ENCODE data around the gene ABHD16B. TPM values are rescaled to one million over a fixed set of nuclear protein-coding genes. Genes with fewer than 3 reads are reported as not detected.

The ABHD16B gene
- total RNA-seq, 1 experiment from 2014 or later, result not detected

- peak; percentile 89 for DNase-seq
- Histone ChIP-seq H3K4me3 (ENCODE audit: insufficient read depth, low read depth, low read length) (peak overlapping the region; percentile 35), H3K27me3 (ENCODE audit: control insufficient read depth, insufficient read depth, low read length) (peaks cover 2% of the 10 kb centered on the region; the same call in 1 of the 2 replicates), H3K36me3 (replicated peaks; ENCODE audit: control insufficient read depth, insufficient read depth, low read length) (no peaks in the 10 kb centered on the region)
Measured at GRCh38 chr20:63855363-63856097, 5.8 kb upstream of the ABHD16B start.

- peak overlapping the region; percentile 12; the same call in 1 of the 2 replicates for H3K4me3 ChIP-seq (ENCODE audit: insufficient read depth, low read depth, low read length)
- DNase-seq, result peak; percentile 90
- peaks cover under 1% of the 10 kb centered on the region for H3K36me3 ChIP-seq (replicated peaks; ENCODE audit: control insufficient read depth, insufficient read depth, low read length)
- H3K27me3 ChIP-seq (ENCODE audit: control insufficient read depth, insufficient read depth, low read length), result peaks cover 2% of the 10 kb centered on the region; the same call in 1 of the 2 replicates
Measured at GRCh38 chr20:63856098-63856511, 5.2 kb upstream of the ABHD16B start.

GRCh38 chr20:63857764-63858392 is 3.4 kb upstream of the ABHD16B start:
- Histone ChIP-seq H3K27me3 (ENCODE audit: control insufficient read depth, insufficient read depth, low read length) (peaks cover 2% of the 10 kb centered on the region; the same call in 1 of the 2 replicates), H3K36me3 (replicated peaks; ENCODE audit: control insufficient read depth, insufficient read depth, low read length) (peaks cover 1% of the 10 kb centered on the region), H3K4me3 (ENCODE audit: insufficient read depth, low read depth, low read length) (no peak overlapping the region)
- no peak for DNase-seq

- Histone ChIP-seq H3K36me3 (replicated peaks; ENCODE audit: control insufficient read depth, insufficient read depth, low read length) (peaks cover 5% of the 10 kb centered on the region), H3K27me3 (ENCODE audit: control insufficient read depth, insufficient read depth, low read length) (peaks cover 2% of the 10 kb centered on the region; the same call in 1 of the 2 replicates), H3K4me3 (ENCODE audit: insufficient read depth, low read depth, low read length) (peak overlapping the region; percentile 15; the same call in 1 of the 2 replicates)
- DNase-seq, result peak; percentile 89
Measured at GRCh38 chr20:63858393-63859165, 2.7 kb upstream of the ABHD16B start.

GRCh38 chr20:63859166-63859699 is 2.1 kb upstream of the ABHD16B start:
- H3K4me3 ChIP-seq (ENCODE audit: insufficient read depth, low read depth, low read length), result no peak overlapping the region
- no peak for DNase-seq
- H3K27me3 ChIP-seq (ENCODE audit: control insufficient read depth, insufficient read depth, low read length), result peaks cover 2% of the 10 kb centered on the region; the same call in 1 of the 2 replicates
- peaks cover 5% of the 10 kb centered on the region for H3K36me3 ChIP-seq (replicated peaks; ENCODE audit: control insufficient read depth, insufficient read depth, low read length)

- peak; percentile 78 for DNase-seq
- Histone ChIP-seq H3K27me3 (ENCODE audit: control insufficient read depth, insufficient read depth, low read length) (peaks cover 2% of the 10 kb centered on the region; the same call in 1 of the 2 replicates), H3K36me3 (replicated peaks; ENCODE audit: control insufficient read depth, insufficient read depth, low read length) (peaks cover 5% of the 10 kb centered on the region), H3K4me3 (ENCODE audit: insufficient read depth, low read depth, low read length) (no peak overlapping the region)
Measured at GRCh38 chr20:63860325-63861051, 810 bp upstream of the ABHD16B start.

GRCh38 chr20:63861981-63862901 is 943 bp downstream of the ABHD16B start:
- no peak overlapping the region for H3K4me3 ChIP-seq (ENCODE audit: insufficient read depth, low read depth, low read length)
- peaks cover 5% of the 10 kb centered on the region for H3K36me3 ChIP-seq (replicated peaks; ENCODE audit: control insufficient read depth, insufficient read depth, low read length)
- no peaks in the 10 kb centered on the region for H3K27me3 ChIP-seq (ENCODE audit: control insufficient read depth, insufficient read depth, low read length)
- DNase-seq, result no peak

- Histone ChIP-seq H3K4me3 (ENCODE audit: insufficient read depth, low read depth, low read length) (no peak overlapping the region), H3K27me3 (ENCODE audit: control insufficient read depth, insufficient read depth, low read length) (no peaks in the 10 kb centered on the region), H3K36me3 (replicated peaks; ENCODE audit: control insufficient read depth, insufficient read depth, low read length) (peaks cover 5% of the 10 kb centered on the region)
- no peak for DNase-seq
Measured at GRCh38 chr20:63863021-63863797, 1.9 kb downstream of the ABHD16B start.

GRCh38 chr20:63863798-63864544 is 2.7 kb downstream of the ABHD16B start:
- no peaks in the 10 kb centered on the region for H3K27me3 ChIP-seq (ENCODE audit: control insufficient read depth, insufficient read depth, low read length)
- peak; percentile 91 for DNase-seq
- peaks cover 10% of the 10 kb centered on the region for H3K36me3 ChIP-seq (replicated peaks; ENCODE audit: control insufficient read depth, insufficient read depth, low read length)
- H3K4me3 ChIP-seq (ENCODE audit: insufficient read depth, low read depth, low read length), result peak overlapping the region; percentile 74

GRCh38 chr20:63864545-63864977 is 3.3 kb downstream of the ABHD16B start:
- Histone ChIP-seq H3K36me3 (replicated peaks; ENCODE audit: control insufficient read depth, insufficient read depth, low read length) (peaks cover 15% of the 10 kb centered on the region), H3K4me3 (ENCODE audit: insufficient read depth, low read depth, low read length) (peak overlapping the region; percentile 74), H3K27me3 (ENCODE audit: control insufficient read depth, insufficient read depth, low read length) (no peaks in the 10 kb centered on the region)
- DNase-seq, result no peak

- Histone ChIP-seq H3K36me3 (replicated peaks; ENCODE audit: control insufficient read depth, insufficient read depth, low read length) (peaks cover 15% of the 10 kb centered on the region), H3K27me3 (ENCODE audit: control insufficient read depth, insufficient read depth, low read length) (no peaks in the 10 kb centered on the region), H3K4me3 (ENCODE audit: insufficient read depth, low read depth, low read length) (peak within 1 kb of the TSS; percentile 96)
- peak; percentile 99 for DNase-seq
Measured at GRCh38 chr20:63864978-63865640, 3.8 kb downstream of the ABHD16B start, which contains the start of gene TPD52L2. TPD52L2 (plus strand) TSS chr20:63865270; CDS start chr20:63865366, 96 bp downstream.

Measured in H7 (cell line).